SK-N-SH treated with all-trans-retinoic acid at 6 μM for 48 hours (cell line): ENCODE results near the gene DPYD.

Source experiments
- ATAC-seq: fragments of 200-7000 bp; cut with Tn5 transposase; 3 replicates; pipeline ENCODE4 v1.9.1; 2020; ENCODE audit warnings: mild to moderate bottlenecking, moderate library complexity
- ARNTL ChIP-seq: fragments of 450-650 bp; formaldehyde crosslinking; IDR thresholded peaks from 2 replicates; pipeline ENCODE4 v1.5.0; 2020; ENCODE audit warnings: low read depth, mild to moderate bottlenecking, moderate library complexity, borderline replicate concordance
- BACH2 ChIP-seq: fragments of 250-450 bp; sonication (Bioruptor Pico); IDR thresholded peaks from 2 replicates; pipeline ENCODE4 v1.9.0; 2021; ENCODE audit warnings: mild to moderate bottlenecking, borderline replicate concordance
- CREB5 ChIP-seq: fragments of 250-450 bp; sonication (Bioruptor Pico); IDR thresholded peaks from 2 replicates; pipeline ENCODE4 v1.5.1; 2020; ENCODE audit warnings: low read depth, mild to moderate bottlenecking, moderate library complexity
- CSDC2 ChIP-seq: fragments of 250-450 bp; sonication (Bioruptor Pico); IDR thresholded peaks from 2 replicates; pipeline ENCODE4 v1.5.0; 2020; ENCODE audit warnings: mild to moderate bottlenecking, moderate library complexity
- CSRNP3 ChIP-seq: fragments of 250-450 bp; sonication (Bioruptor Pico); IDR thresholded peaks from 2 replicates; pipeline ENCODE4 v1.5.1; 2021; ENCODE audit warnings: mild to moderate bottlenecking, moderate library complexity
- ESRRG ChIP-seq: fragments of 250-450 bp; sonication (Bioruptor Pico); IDR thresholded peaks from 2 replicates; pipeline ENCODE4 v1.6.1; 2021; ENCODE audit warnings: mild to moderate bottlenecking
- GLIS3 ChIP-seq: fragments of 250-450 bp; sonication (Bioruptor Pico); IDR thresholded peaks from 2 replicates; pipeline ENCODE4 v1.5.0; 2020; ENCODE audit warnings: mild to moderate bottlenecking, moderate library complexity
- ISL1 ChIP-seq: fragments of 250-450 bp; sonication (Bioruptor Pico); IDR thresholded peaks from 2 replicates; pipeline ENCODE4 v2.1.2; 2022; ENCODE audit warnings: mild to moderate bottlenecking, moderate library complexity
- OSR1 ChIP-seq: fragments of 250-450 bp; sonication (Bioruptor Pico); IDR thresholded peaks from 2 replicates; pipeline ENCODE4 v1.8.0; 2022; ENCODE audit warnings: moderate library complexity, mild to moderate bottlenecking, inconsistent platforms
- POU6F1 ChIP-seq: fragments of 250-450 bp; sonication (Bioruptor Pico); IDR thresholded peaks from 2 replicates; pipeline ENCODE4 v1.8.0; 2021; ENCODE audit warnings: low read depth, mild to moderate bottlenecking, moderate library complexity, borderline replicate concordance
- PPARA ChIP-seq: fragments of 250-450 bp; sonication (Bioruptor Pico); IDR thresholded peaks from 2 replicates; pipeline ENCODE4 v1.5.0; 2020; ENCODE audit warnings: mild to moderate bottlenecking, borderline replicate concordance
- RARB ChIP-seq: fragments of 250-450 bp; sonication (Bioruptor Pico); IDR thresholded peaks from 2 replicates; pipeline ENCODE4 v1.8.0; 2021; ENCODE audit warnings: mild to moderate bottlenecking, moderate library complexity
- TCF4 ChIP-seq: fragments of 250-450 bp; sonication (Bioruptor Pico); IDR thresholded peaks from 2 replicates; pipeline ENCODE4 v1.8.0; 2021; ENCODE audit warnings: mild to moderate bottlenecking, moderate library complexity, borderline replicate concordance
- TOX ChIP-seq: fragments of 250-450 bp; sonication (Bioruptor Pico); IDR thresholded peaks from 2 replicates; pipeline ENCODE4 v1.8.0; 2021; ENCODE audit warnings: mild to moderate bottlenecking, moderate library complexity, borderline replicate concordance
- ZFP30 ChIP-seq: fragments of 450-650 bp; formaldehyde crosslinking; IDR thresholded peaks from 2 replicates; pipeline ENCODE4 v1.5.0; 2022; ENCODE audit warnings: mild to moderate bottlenecking, moderate library complexity
- ZNF565 ChIP-seq: fragments of 450-650 bp; formaldehyde crosslinking; conservative IDR thresholded peaks from 2 replicates; pipeline ENCODE4 v1.5.0; 2020; ENCODE audit warnings: low read depth, mild to moderate bottlenecking, moderate library complexity
- ZNF70 ChIP-seq: fragments of 450-650 bp; formaldehyde crosslinking; IDR thresholded peaks from 2 replicates; pipeline ENCODE4 v1.5.0; 2020; ENCODE audit warnings: mild to moderate bottlenecking, moderate library complexity
- ZNF8 ChIP-seq: fragments of 450-650 bp; formaldehyde crosslinking; IDR thresholded peaks from 2 replicates; pipeline ENCODE4 v1.5.0; 2020; ENCODE audit warnings: mild to moderate bottlenecking, moderate library complexity
- TF ChIP-seq, protein P1 (sequence below): fragments of 250-450 bp; sonication (Bioruptor Pico); IDR thresholded peaks from 2 replicates; pipeline ENCODE4 v1.8.0; 2020; ENCODE audit warnings: mild to moderate bottlenecking, moderate library complexity, borderline replicate concordance
- TF ChIP-seq, protein P2 (sequence below): fragments of 250-450 bp; sonication (Bioruptor Pico); IDR thresholded peaks from 2 replicates; pipeline ENCODE4 v1.5.0; 2020; ENCODE audit warnings: mild to moderate bottlenecking, moderate library complexity

Gene DPYD

DNA sequence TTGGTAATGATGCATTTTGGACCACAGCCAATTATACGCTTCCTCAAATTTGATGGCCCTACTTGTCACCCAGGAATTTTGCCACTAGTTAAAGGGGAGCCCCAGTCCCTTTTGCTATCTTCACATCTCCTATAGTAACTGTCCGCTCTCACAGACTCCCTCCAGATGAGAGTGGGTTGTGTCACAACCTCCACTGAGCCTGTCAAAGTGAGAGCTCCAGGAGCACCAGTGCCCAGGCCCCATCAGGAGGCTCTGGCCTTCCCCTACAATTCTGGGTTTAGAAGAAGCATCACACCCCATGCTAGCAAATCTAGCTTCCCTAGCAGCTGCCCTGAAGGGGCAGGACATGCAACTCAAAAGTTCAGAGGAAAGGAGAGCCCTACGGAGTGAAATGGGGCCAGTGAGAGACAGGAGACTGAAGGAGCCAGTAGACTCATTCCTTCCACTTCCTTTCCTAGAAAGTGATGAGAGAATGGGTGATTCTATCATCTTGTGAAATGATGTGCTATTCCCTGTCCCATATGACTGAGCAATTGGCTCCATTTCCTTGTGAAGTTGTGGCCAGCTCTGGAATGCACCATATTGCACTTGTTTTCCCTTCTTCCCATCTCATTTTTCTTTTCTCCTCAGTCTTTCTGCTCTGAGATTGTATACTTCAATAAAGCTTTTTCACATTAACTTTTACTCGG, 541.3 kb downstream of the DPYD start:
- ATAC-seq, result no peak
- no peak for TF ChIP-seq OSR1 (CRISPR knock-in tag)
- no peak for TF ChIP-seq ZNF70
- no peak for TF ChIP-seq TCF4 (CRISPR knock-in tag)
- TF ChIP-seq ZFP30 (CRISPR knock-in tag), result no peak
- no peak for TF ChIP-seq TOX (CRISPR knock-in tag)
- TF ChIP-seq CREB5, result no peak
- no peak for TF ChIP-seq ZNF565 (CRISPR knock-in tag)
- no peak for TF ChIP-seq ESRRG
- no peak for TF ChIP-seq ZNF8 (CRISPR knock-in tag)
- TF ChIP-seq, protein P1, sequence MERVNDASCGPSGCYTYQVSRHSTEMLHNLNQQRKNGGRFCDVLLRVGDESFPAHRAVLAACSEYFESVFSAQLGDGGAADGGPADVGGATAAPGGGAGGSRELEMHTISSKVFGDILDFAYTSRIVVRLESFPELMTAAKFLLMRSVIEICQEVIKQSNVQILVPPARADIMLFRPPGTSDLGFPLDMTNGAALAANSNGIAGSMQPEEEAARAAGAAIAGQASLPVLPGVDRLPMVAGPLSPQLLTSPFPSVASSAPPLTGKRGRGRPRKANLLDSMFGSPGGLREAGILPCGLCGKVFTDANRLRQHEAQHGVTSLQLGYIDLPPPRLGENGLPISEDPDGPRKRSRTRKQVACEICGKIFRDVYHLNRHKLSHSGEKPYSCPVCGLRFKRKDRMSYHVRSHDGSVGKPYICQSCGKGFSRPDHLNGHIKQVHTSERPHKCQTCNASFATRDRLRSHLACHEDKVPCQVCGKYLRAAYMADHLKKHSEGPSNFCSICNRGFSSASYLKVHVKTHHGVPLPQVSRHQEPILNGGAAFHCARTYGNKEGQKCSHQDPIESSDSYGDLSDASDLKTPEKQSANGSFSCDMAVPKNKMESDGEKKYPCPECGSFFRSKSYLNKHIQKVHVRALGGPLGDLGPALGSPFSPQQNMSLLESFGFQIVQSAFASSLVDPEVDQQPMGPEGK (CRISPR knock-in tag), result no peak
- TF ChIP-seq GLIS3 (CRISPR knock-in tag), result no peak
- no peak for TF ChIP-seq BACH2 (CRISPR knock-in tag)
- TF ChIP-seq CSDC2 (CRISPR knock-in tag), result no peak
- TF ChIP-seq, protein P2, sequence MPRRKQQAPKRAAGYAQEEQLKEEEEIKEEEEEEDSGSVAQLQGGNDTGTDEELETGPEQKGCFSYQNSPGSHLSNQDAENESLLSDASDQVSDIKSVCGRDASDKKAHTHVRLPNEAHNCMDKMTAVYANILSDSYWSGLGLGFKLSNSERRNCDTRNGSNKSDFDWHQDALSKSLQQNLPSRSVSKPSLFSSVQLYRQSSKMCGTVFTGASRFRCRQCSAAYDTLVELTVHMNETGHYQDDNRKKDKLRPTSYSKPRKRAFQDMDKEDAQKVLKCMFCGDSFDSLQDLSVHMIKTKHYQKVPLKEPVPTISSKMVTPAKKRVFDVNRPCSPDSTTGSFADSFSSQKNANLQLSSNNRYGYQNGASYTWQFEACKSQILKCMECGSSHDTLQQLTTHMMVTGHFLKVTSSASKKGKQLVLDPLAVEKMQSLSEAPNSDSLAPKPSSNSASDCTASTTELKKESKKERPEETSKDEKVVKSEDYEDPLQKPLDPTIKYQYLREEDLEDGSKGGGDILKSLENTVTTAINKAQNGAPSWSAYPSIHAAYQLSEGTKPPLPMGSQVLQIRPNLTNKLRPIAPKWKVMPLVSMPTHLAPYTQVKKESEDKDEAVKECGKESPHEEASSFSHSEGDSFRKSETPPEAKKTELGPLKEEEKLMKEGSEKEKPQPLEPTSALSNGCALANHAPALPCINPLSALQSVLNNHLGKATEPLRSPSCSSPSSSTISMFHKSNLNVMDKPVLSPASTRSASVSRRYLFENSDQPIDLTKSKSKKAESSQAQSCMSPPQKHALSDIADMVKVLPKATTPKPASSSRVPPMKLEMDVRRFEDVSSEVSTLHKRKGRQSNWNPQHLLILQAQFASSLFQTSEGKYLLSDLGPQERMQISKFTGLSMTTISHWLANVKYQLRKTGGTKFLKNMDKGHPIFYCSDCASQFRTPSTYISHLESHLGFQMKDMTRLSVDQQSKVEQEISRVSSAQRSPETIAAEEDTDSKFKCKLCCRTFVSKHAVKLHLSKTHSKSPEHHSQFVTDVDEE, result no peak
- TF ChIP-seq CSRNP3, result no peak

GRCh38 chr1:97378596-97378995, 542.2 kb downstream of the DPYD start:
- no peak for TF ChIP-seq BACH2 (CRISPR knock-in tag)
- no peak for TF ChIP-seq CSDC2 (CRISPR knock-in tag)
- no peak for TF ChIP-seq ISL1 (CRISPR knock-in tag)
- TF ChIP-seq, protein P1 (CRISPR knock-in tag), result no peak
- TF ChIP-seq TCF4 (CRISPR knock-in tag), result no peak
- TF ChIP-seq CSRNP3, result no peak
- TF ChIP-seq TOX (CRISPR knock-in tag), result no peak
- no peak for TF ChIP-seq POU6F1 (CRISPR knock-in tag)
- no peak for TF ChIP-seq ZNF565 (CRISPR knock-in tag)
- no peak for TF ChIP-seq ZFP30 (CRISPR knock-in tag)
- no peak for TF ChIP-seq ARNTL (CRISPR knock-in tag)
- no peak for TF ChIP-seq RARB (CRISPR knock-in tag)
- TF ChIP-seq ZNF70, result no peak
- no peak for TF ChIP-seq PPARA (CRISPR knock-in tag)
- no peak for ATAC-seq
